Activated CD4-positive, CD25-positive, alpha-beta regulatory T cell (primary cell): ENCODE measurements around the gene ENGASE.

Source experiments
- DNase-seq, 4 experiments: peaks; one replicate each; lab custom pipeline; 2025; lab: John Stamatoyannopoulos, UW

ENGASE gene

DNA sequence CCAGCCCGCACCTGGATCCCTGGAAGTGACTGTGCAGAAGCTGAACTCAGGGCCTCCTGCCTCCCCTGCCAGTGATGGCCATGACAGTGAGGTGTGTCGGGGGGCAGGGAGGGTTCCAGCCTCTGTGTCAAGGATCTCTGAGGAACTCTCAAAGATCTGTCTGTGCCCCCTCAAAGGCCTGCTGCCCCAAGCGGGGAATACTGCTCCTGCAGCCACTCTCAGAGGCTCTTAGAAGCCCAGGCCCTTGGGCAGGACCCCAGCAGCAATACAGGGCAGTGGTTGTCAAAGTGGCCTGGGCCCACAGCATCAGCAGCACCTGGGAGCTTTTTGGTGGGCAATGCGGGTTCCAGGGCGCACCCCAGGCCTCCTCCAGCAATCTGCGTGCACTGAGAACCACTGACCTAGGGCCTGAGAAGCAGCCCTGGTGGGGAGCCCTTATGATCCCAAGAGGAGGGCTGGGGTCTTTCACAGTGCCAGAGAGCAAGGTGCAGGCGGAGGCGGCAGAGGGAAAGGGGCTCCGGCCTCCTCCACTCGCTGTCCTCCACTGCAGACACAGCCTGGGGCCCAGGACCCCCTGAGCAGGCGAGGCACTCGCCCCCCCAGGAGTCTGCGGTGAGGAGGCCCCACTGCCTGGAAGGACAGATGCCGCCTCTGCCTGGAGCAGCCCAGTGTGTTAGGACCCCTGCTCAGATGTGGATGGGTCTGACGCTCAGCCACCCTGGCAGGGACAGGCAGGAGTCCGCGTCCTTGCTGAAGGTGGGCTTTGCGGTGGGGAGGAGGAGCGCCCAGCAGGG, 42.1 kb downstream of the ENGASE start:
- no peak for DNase-seq

DNA sequence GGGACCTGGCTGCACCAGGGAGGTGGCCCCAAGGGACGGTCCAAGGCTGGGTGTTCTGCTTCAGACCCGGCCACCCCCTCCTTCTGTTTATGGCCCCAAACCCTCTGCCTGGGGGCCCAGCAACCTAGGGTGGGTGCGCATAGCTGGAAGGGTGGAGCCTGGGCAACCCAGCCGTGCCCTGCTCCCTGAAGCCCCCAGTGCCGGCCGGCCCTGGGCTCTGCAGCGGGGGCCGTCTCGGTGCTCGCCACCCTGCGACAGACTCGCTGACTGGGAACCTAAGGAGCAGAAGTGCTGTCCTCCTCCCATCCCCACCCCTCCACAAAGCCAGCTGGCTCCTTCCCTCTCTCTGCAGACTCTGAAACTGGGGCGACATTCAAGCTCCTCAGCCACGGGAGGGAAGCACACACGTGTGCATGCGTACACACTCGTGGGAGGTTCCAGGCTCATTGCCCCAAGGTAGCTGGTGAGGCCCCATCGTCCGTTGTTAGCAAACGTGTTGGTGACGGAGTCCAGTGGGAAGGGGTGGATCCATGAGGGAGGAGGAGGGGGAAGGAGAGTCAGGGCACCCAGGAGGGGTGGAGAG, 43.4 kb downstream of the ENGASE start:
- DNase-seq: no peak

- DNase-seq: no peak
Measured at GRCh38 chr17:79118924-79119323, 44.3 kb downstream of the ENGASE start.

DNA sequence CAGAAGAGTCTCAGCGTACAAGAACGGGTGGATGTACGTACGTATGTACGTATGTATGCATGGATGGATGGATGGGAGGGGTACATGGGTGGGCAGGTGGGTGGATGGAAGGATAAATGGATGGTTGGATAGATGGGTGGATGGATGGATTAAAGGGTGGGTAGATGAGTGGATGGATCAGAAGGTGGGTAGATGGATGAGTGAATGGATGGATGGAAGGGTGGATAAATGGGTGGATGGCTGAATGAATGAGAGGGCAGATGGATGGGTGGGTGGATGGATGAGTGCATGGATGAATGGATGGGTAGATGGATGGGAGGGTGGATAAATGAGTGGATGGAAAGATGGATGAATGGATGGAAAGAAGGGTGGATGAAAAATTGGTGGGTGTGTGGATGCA, 45.6 kb downstream of the ENGASE start:
- no peak for DNase-seq

DNA sequence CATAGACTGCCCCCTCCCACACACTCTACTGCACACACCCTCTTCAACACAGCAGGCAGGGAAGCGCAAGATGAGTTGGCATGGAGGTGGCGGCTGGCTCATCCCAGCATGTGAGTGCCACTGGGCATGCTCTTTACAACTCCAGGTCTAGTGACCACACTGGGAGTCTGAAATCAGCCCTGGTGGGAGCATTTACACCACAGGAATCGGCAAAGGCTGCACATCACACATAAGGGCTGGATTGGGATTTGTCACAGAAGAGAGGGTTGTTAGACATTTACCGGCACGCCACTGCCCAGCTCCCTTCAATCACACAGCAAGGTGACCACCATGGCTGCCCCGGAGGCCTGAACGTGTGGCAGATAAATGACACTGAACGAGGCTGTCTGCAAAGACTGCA, 49.4 kb downstream of the ENGASE start:
- DNase-seq: no peak

DNA sequence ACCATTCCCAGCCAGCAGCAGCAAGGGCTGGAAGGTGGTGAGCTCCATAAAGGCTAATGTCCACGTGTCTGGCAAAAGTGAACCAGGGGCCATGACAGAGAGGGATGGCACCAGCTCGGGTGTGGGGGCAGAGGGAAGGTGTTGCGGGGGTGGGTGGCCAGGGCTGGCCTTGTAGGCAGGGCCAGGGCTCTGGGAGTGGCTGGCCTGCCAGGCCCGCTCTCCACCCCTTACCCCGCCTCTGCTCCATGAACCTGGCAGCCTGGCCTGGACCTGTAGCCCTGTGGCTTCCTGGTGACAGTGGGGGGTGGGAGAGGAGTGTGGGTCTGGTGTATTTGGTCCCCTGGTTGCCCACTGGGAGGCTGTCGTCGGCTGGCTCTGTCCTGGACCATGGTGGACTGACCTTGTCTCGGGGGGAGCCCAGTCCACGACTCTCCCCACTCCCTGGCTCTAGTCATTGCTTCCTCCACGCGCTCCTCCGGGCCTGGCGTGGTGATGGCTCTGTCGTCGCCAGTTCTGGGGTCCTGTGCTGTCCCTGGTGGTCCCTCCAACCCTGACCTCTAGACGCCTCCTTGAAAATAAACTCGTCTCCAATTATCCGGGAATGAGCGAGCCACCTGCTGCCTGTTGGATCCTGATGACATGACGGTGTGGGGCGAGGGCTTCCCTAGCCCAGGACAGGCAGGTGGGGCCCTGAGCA, 50.0 kb downstream of the ENGASE start:
- no peak for DNase-seq

DNA sequence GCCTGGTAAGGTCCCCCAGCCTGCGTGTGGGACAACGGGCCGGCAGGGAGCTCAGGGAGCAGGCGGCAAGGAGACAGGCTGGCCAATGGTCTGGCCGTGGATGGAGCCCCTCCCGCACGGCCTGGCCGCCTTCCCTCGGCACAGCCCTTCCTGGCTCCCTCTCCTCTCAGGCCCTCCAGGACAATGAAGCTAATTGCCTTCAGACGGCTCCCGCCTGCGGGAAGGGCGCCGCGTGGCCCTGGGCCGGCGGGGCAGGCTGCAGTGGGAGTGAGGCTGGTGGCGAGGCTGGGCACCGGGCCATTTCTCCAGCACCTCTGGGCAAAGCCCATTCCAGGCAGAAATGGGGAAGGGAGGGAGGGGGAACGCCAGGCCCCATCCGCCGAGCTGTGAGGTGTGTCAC, 50.9 kb downstream of the ENGASE start:
- DNase-seq: no peak

DNA sequence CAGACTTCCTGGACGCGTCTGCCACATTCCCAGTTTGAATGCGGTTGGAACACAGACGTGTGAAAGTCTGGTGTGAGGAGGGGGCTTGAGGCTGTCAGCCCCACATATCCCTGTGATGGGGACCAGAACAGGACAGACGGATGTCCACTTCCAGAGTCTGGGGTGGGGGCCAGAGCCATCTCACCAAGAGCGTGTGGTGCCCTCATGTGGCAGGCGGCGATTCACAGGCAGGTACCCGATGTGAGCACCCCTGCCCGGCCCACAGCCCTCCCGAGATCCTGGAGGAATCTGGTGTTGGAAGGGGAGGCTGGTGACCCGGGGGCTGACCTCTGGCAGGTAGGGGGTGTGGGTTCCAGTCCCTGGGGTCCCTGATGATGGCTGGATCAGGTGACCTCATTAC, 51.5 kb downstream of the ENGASE start:
- no peak for DNase-seq

GRCh38 chr17:79127534-79128135, 53.0 kb downstream of the ENGASE start:
- DNase-seq: no peak

GRCh38 chr17:79129523-79129922, 54.9 kb downstream of the ENGASE start:
- DNase-seq: no peak

GRCh38 chr17:79130536-79131273, 56.1 kb downstream of the ENGASE start:
- no peak for DNase-seq

GRCh38 chr17:79131274-79131635, 56.6 kb downstream of the ENGASE start:
- no peak for DNase-seq

DNA sequence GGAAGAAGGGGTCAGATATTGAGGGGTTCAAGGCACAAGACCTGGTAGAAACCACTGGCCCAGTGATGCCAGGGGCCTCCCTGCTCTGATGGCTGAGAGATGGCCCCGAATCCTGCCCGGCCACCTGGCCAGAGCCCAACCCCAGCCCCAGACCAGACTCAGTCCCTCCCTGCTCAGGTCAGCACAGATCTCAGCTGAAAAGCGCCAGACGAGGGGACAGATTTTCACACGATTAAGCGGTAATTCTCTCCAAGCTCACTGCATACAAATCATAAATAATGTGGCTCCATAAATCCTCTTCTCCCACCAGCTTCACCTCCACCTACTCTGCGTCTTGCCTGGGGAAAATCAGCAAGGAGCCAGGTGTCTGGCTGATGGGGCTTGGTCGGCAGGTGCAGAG, 57.1 kb downstream of the ENGASE start:
- DNase-seq: no peak

DNA sequence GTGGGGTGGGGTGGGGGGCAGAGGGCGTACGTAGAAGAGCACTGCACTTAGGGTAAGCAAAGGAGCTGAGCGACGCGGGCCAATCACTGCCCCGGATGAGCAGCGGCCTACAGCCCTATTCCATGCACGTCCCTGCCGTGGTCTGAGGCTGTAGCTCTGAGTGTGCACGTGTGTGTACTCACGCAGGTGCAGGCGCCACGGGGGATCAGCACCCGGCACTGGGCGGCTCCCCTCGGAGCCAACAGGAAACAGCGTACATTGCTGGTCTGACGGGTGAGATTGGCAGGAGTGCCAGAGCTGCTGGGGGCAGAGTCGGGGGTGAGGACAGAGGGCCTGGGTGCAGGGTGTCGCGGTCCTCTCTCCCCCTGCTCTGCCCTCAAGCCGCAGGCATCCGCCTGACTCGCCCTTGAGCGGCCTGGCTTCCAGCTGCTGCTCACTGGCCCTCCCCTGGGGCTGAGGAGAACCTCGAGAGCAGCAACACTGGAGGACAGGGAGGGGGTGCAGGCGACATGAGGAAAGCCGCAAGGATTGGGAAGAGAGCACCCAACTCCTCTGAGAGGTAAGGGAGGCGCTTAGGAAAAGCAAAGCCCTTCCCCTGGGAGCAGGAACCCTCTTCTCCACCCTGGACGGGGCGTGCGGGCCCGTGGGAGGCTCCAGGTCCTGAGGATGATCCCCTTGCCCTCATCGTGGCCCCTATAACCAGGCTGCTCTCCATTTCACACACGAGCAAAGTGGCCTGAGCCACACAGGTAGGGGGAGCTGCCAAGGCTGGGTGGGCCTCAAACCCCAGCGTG, 57.8 kb downstream of the ENGASE start:
- DNase-seq: no peak

GRCh38 chr17:79133214-79133613, 58.6 kb downstream of the ENGASE start:
- DNase-seq: no peak

- DNase-seq: no peak
Measured at GRCh38 chr17:79133985-79134384, 59.4 kb downstream of the ENGASE start.

DNA sequence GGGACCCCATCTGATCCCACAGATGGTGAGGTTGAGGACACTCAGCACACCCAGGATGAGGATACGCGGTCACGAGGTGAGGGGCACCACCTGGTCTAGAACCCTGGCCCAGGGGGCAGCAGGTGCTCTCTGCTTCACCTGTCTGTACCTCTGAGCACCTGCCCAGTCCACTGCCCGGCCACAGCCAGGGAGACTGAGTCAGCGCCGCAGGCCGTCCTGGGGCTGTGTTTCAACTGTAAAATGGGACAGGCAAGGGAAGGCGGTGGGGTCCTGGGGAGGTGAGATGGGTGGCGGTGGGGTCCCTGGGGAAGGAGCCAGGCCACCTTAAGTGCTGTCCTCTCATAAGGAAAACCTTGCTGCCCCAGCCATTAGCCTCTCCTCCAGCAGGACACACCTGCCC, 60.4 kb downstream of the ENGASE start:
- no peak for DNase-seq

DNA sequence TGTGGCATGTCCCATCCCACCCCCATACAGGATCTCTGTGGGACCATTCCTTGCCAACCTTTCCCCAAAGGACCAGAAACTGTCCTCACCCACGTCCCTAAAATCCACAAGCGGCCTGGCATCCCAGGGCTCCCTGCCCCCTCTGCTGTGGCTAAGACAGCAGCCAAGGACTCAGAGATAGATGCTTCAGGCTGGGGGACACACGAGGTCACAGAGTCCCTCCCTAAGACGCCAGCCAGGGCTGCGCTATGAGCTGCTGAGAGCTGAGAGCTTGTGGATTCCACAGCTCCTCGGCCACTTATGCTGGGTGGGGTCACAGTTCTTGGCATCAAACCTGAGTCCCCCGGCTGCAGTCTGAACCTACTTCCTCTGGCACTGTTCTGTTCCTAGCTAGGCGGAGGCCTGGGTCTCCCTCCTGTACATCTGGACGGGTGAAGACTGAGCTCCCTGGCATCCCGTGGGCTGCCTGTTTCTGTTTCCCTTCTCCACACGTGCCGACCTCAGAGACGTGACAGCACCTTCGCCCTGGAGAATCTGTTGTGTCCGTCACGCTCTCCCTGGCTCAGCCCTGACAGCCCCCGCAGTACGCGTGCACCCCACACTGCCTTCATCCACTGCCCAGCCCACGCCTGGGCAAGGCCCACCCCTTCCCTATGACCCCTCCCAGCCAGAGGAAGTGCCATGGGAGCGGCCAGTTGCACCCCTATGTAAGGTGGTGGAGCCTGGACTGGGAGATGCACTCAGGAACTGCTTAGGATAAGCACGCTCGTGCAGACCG, 61.2 kb downstream of the ENGASE start:
- DNase-seq: no peak
